HG02610 (cell line): ENCODE results near the gene FARP1.

Source experiments
- ATAC-seq: cut with Tn5 transposase; IDR thresholded peaks from one replicate; pipeline ENCODE4 v1.9.1; 2021; ENCODE audit warnings: mild to moderate bottlenecking, moderate library complexity; ENCODE audit not compliant: unreplicated experiment

Gene FARP1

GRCh38 chr13:98129059-98129746 is 13.7 kb upstream of the FARP1 start:
- ATAC-seq = no peak

- peak; percentile 97 for ATAC-seq
These were observed 8.9 kb upstream of the FARP1 start for GRCh38 chr13:98133946-98134345.

GRCh38 chr13:98134901-98135300 is 8.0 kb upstream of the FARP1 start:
- ATAC-seq = no peak

GRCh38 chr13:98141091-98141490 is 1.8 kb upstream of the FARP1 start:
- ATAC-seq = no peak

GRCh38 chr13:98141509-98142379 is 1.1 kb upstream of the FARP1 start:
- ATAC-seq = no peak

GRCh38 chr13:98143157-98143553 is 261 bp downstream of the FARP1 start:
- no peak for ATAC-seq

- ATAC-seq = peak; percentile 12
These were observed 720 bp downstream of the FARP1 start for GRCh38 chr13:98143601-98144026.

- no peak for ATAC-seq
These were observed 1.3 kb downstream of the FARP1 start for GRCh38 chr13:98144027-98144741.

GRCh38 chr13:98144801-98145350 is 2.0 kb downstream of the FARP1 start:
- no peak for ATAC-seq

GRCh38 chr13:98147521-98147920 is 4.6 kb downstream of the FARP1 start:
- ATAC-seq = no peak

GRCh38 chr13:98150832-98151479 is 8.1 kb downstream of the FARP1 start:
- no peak for ATAC-seq

- ATAC-seq = no peak
These were observed 12.7 kb downstream of the FARP1 start for GRCh38 chr13:98155475-98156109.

GRCh38 chr13:98156259-98156658 is 13.4 kb downstream of the FARP1 start:
- no peak for ATAC-seq

GRCh38 chr13:98157188-98157587 is 14.3 kb downstream of the FARP1 start:
- ATAC-seq = no peak

- no peak for ATAC-seq
These were observed 14.7 kb downstream of the FARP1 start for GRCh38 chr13:98157609-98158008.

GRCh38 chr13:98158172-98158899 is 15.4 kb downstream of the FARP1 start:
- ATAC-seq = no peak

- ATAC-seq = no peak
These were observed 20.0 kb downstream of the FARP1 start for GRCh38 chr13:98162935-98163334.

GRCh38 chr13:98169331-98169730 is 26.4 kb downstream of the FARP1 start:
- no peak for ATAC-seq

- no peak for ATAC-seq
These were observed 29.2 kb downstream of the FARP1 start for GRCh38 chr13:98171900-98172589.
